Measurements from ENCODE around the gene HEPHL1. TPM values are rescaled to one million over a fixed set of nuclear protein-coding genes. Genes with fewer than 3 reads are reported as not detected.

HEPHL1 gene
- polyA plus RNA-seq, 3 donors, result not detected

DNA sequence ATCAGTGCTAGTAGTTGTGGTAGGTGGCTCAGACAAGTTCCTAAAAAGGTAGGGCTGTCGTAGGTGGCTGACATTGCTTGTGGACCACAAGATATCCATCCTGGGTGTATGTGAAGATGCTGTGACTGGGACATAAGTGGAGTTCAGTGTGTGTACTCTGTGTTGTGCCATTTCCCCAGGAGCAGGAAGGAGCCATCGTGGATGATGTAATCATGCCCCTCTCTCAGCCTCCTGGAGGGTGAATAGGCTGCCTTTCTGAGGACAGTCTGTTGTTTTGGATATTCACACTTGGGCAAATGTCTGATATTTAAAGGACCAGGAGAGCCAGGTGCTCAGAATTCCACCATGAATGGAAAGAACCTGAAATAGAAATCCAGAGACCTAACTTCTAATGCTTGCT is 2.7 kb downstream of the HEPHL1 start:
- H3K27ac ChIP-seq (ENCODE audit: low read depth in 1 of 2, low read length in 2 of 2), result no peak overlapping the region
- no peaks in the 10 kb centered on the region for H3K4me1 Mint-ChIP-seq

GRCh38 chr11:94024547-94024946 is 3.4 kb downstream of the HEPHL1 start:
- H3K4me3 ChIP-seq (replicated peaks in 1 of 3; ENCODE audit: low read depth in 2 of 3, low read length in 3 of 3), result no peak overlapping the region
- H3K36me3 ChIP-seq (replicated peaks in 1 of 2; ENCODE audit: control insufficient read depth in 1 of 2, insufficient read depth in 2 of 2, low read length in 2 of 2), result no peaks in the 10 kb centered on the region
- H3K4me1 Mint-ChIP-seq, result no peaks in the 10 kb centered on the region
- H3K79me2 ChIP-seq (ENCODE audit: insufficient read depth, low read length), result no peaks in the 10 kb centered on the region
- H3K27ac Mint-ChIP-seq, result no peak overlapping the region
- H3K9ac ChIP-seq (ENCODE audit: insufficient read depth, low read length, poor library complexity, severe bottlenecking), result no peak overlapping the region
- H3K4me1 ChIP-seq (ENCODE audit: control insufficient read depth in 1 of 2, insufficient read depth in 2 of 2, low read length in 2 of 2), result no peaks in the 10 kb centered on the region
- H3K27ac ChIP-seq (ENCODE audit: low read depth in 1 of 2, low read length in 2 of 2), result no peak overlapping the region
- intact Hi-C loops (cut with micrococcal nuclease), result no loop called here
- TF ChIP-seq CTCF (IDR thresholded peaks at IDR 0.05), result no peak
- H3K36me3 Mint-ChIP-seq, result no peaks in the 10 kb centered on the region
- DNase-seq, result no peak
- no peak overlapping the region for H3K4me2 ChIP-seq (replicated peaks; ENCODE audit: extremely low read depth, low read length, poor library complexity, severe bottlenecking)
- no peaks in the 10 kb centered on the region for H3K27me3 ChIP-seq (ENCODE audit: control insufficient read depth in 2 of 2, insufficient read depth in 2 of 2, low read length in 2 of 2)
- WGBS (ENCODE audit: insufficient coverage), result no CpG with 5 or more reads among the region's 2 CpGs
- H3K27me3 Mint-ChIP-seq (ENCODE audit: low read depth in 3 of 3), result peaks cover 0 to 2% (median 0%) of the 10 kb centered on the region in 3 donors
- H3K9me3 Mint-ChIP-seq, result peaks cover 0 to 19% (median 5%) of the 10 kb centered on the region in 7 donors
- H3K9me3 ChIP-seq (replicated peaks in 1 of 2; ENCODE audit: control insufficient read depth in 1 of 2, insufficient read depth in 1 of 2, low read length in 2 of 2), result peaks cover 0 to 7% of the 10 kb centered on the region in 2 donors
- no peak overlapping the region for H2AFZ ChIP-seq (ENCODE audit: insufficient read depth, low read depth, low read length, poor library complexity, severe bottlenecking)
- H3K4me3 Mint-ChIP-seq, result no peak overlapping the region
- H4K20me1 ChIP-seq (ENCODE audit: insufficient read depth, low read length), result no peaks in the 10 kb centered on the region

More for the DNA sequence above, 2.7 kb downstream of the HEPHL1 start:
- no peaks in the 10 kb centered on the region for H3K4me1 ChIP-seq (ENCODE audit: control insufficient read depth in 1 of 2, insufficient read depth in 2 of 2, low read length in 2 of 2)
- Mint-ChIP-seq H3K9me3 (peaks cover 0 to 19% (median 5%) of the 10 kb centered on the region in 7 donors), H3K36me3 (no peaks in the 10 kb centered on the region), H3K27ac (no peak overlapping the region), H3K4me3 (no peak overlapping the region), H3K27me3 (ENCODE audit: low read depth in 3 of 3) (peaks cover 0 to 2% (median 0%) of the 10 kb centered on the region in 3 donors)
- H3K4me2 ChIP-seq (replicated peaks; ENCODE audit: extremely low read depth, low read length, poor library complexity, severe bottlenecking), result no peak overlapping the region
- 100% methylated on average over 1 of the region's 2 CpGs for WGBS (ENCODE audit: insufficient coverage)
- H2AFZ ChIP-seq (ENCODE audit: insufficient read depth, low read depth, low read length, poor library complexity, severe bottlenecking), result no peak overlapping the region
- no peak overlapping the region for H3K9ac ChIP-seq (ENCODE audit: insufficient read depth, low read length, poor library complexity, severe bottlenecking)
- no peaks in the 10 kb centered on the region for H4K20me1 ChIP-seq (ENCODE audit: insufficient read depth, low read length)
- peaks cover 0 to 7% of the 10 kb centered on the region in 2 donors for H3K9me3 ChIP-seq (replicated peaks in 1 of 2; ENCODE audit: control insufficient read depth in 1 of 2, insufficient read depth in 1 of 2, low read length in 2 of 2)
- TF ChIP-seq CTCF (IDR thresholded peaks at IDR 0.05), result no peak
- intact Hi-C loops (cut with micrococcal nuclease), result no loop called here
- no peak overlapping the region for H3K4me3 ChIP-seq (replicated peaks in 1 of 3; ENCODE audit: low read depth in 2 of 3, low read length in 3 of 3)
- no peaks in the 10 kb centered on the region for H3K36me3 ChIP-seq (replicated peaks in 1 of 2; ENCODE audit: control insufficient read depth in 1 of 2, insufficient read depth in 2 of 2, low read length in 2 of 2)
- no peak for DNase-seq
- no peaks in the 10 kb centered on the region for H3K27me3 ChIP-seq (ENCODE audit: control insufficient read depth in 2 of 2, insufficient read depth in 2 of 2, low read length in 2 of 2)
- no peaks in the 10 kb centered on the region for H3K79me2 ChIP-seq (ENCODE audit: insufficient read depth, low read length)

All from CD14-positive monocyte (primary cell).